WTC11 (cell line): ENCODE results near the gene SDCCAG8. TPM values are rescaled to one million over a fixed set of nuclear protein-coding genes. Genes with fewer than 3 reads are reported as not detected.

ENCODE experiments used
- ATAC-seq: fragments of 200-7000 bp; cut with Tn5 transposase; 2 replicates; pipeline ENCODE4 v1.10.0; 2021; ENCODE audit warnings: mild to moderate bottlenecking, moderate library complexity
- CTCF ChIA-PET: fragments of 300-600 bp; sonication (Branson Sonifier 250); formaldehyde crosslinking; loops from one replicate; lab custom pipeline; 2021; ENCODE audit warnings: antibody characterized with exemption; lab: Charles Lee
- POLR2A ChIA-PET: fragments of 350-600 bp; sonication (Branson Sonifier 250); formaldehyde crosslinking; loops from one replicate; lab custom pipeline; 2021; ENCODE audit warnings: antibody characterized with exemption; lab: Charles Lee
- DNase-seq: peaks from one replicate; pipeline ENCODE4 v3.0.0; 2021; ENCODE audit warnings: low spot score
- H3K27ac Mint-ChIP-seq: 2 replicates; pipeline ENCODE4 v1.8.0; 2021; ENCODE audit warnings: mixed read lengths
- H3K27me3 Mint-ChIP-seq: 2 replicates; pipeline ENCODE4 v1.8.0; 2021; ENCODE audit warnings: low read depth, mild to moderate bottlenecking, moderate library complexity, mixed read lengths
- H3K36me3 Mint-ChIP-seq: 2 replicates; pipeline ENCODE4 v1.8.0; 2021; ENCODE audit warnings: mixed read lengths
- H3K4me1 Mint-ChIP-seq: 2 replicates; pipeline ENCODE4 v1.8.0; 2022; ENCODE audit warnings: mixed read lengths
- H3K4me3 Mint-ChIP-seq: 2 replicates; pipeline ENCODE4 v1.8.0; 2021; ENCODE audit warnings: mild to moderate bottlenecking, moderate library complexity, mixed read lengths
- H3K9me3 Mint-ChIP-seq: 2 replicates; pipeline ENCODE4 v1.8.0; 2021; ENCODE audit warnings: mixed read lengths
- ATF2 ChIP-seq: sonication (generic); formaldehyde crosslinking; IDR thresholded peaks from 2 replicates; pipeline ENCODE4 v1.8.1; 2022; ENCODE audit warnings: low read depth, missing genetic modification reagents, borderline replicate concordance
- ATF6 ChIP-seq: sonication (generic); formaldehyde crosslinking; IDR thresholded peaks from 2 replicates; pipeline ENCODE4 v1.8.1; 2023; ENCODE audit warnings: mild to moderate bottlenecking, missing genetic modification reagents
- CBFB ChIP-seq: sonication (generic); formaldehyde crosslinking; IDR thresholded peaks from 2 replicates; pipeline ENCODE4 v1.8.1; 2022; ENCODE audit warnings: mild to moderate bottlenecking, low read depth, missing genetic modification reagents
- CREM ChIP-seq: sonication (generic); formaldehyde crosslinking; IDR thresholded peaks from 2 replicates; pipeline ENCODE4 v1.8.1; 2022; ENCODE audit warnings: mild to moderate bottlenecking, missing genetic modification reagents, moderate library complexity
- E2F4 ChIP-seq: sonication (generic); formaldehyde crosslinking; IDR thresholded peaks from 2 replicates; pipeline ENCODE4 v1.8.1; 2022; ENCODE audit warnings: low read depth, mild to moderate bottlenecking, moderate library complexity, missing genetic modification reagents, borderline replicate concordance
- E2F5 ChIP-seq: sonication (generic); formaldehyde crosslinking; IDR thresholded peaks from 2 replicates; pipeline ENCODE4 v1.8.1; 2022; ENCODE audit warnings: mild to moderate bottlenecking, moderate library complexity, missing genetic modification reagents
- ETV6 ChIP-seq: sonication (generic); formaldehyde crosslinking; IDR thresholded peaks from 2 replicates; pipeline ENCODE4 v1.8.1; 2022; ENCODE audit warnings: mild to moderate bottlenecking, missing genetic modification reagents
- FOXJ3 ChIP-seq: sonication (generic); formaldehyde crosslinking; IDR thresholded peaks from 2 replicates; pipeline ENCODE4 v1.9.0; 2021; ENCODE audit warnings: missing genetic modification reagents, mild to moderate bottlenecking, borderline replicate concordance
- MXD4 ChIP-seq: fragments of 250-450 bp; sonication (Bioruptor Pico); IDR thresholded peaks from 2 replicates; pipeline ENCODE4 v1.8.0; 2021; ENCODE audit warnings: mild to moderate bottlenecking, moderate library complexity, borderline replicate concordance
- NR1H2 ChIP-seq: sonication (generic); formaldehyde crosslinking; IDR thresholded peaks from 2 replicates; pipeline ENCODE4 v1.9.0; 2021; ENCODE audit warnings: mild to moderate bottlenecking, moderate library complexity, missing genetic modification reagents
- SP1 ChIP-seq: sonication (generic); formaldehyde crosslinking; conservative IDR thresholded peaks from 2 replicates; pipeline ENCODE4 v1.8.1; 2022; ENCODE audit warnings: missing genetic modification reagents
- ZNF425 ChIP-seq: fragments of 250-450 bp; sonication (Bioruptor Pico); conservative IDR thresholded peaks from 2 replicates; pipeline ENCODE4 v1.9.0; 2021; ENCODE audit warnings: mild to moderate bottlenecking
- ZNF671 ChIP-seq: fragments of 250-450 bp; sonication (Bioruptor Pico); IDR thresholded peaks from 2 replicates; pipeline ENCODE4 v1.8.0; 2021; ENCODE audit warnings: mild to moderate bottlenecking
- total RNA-seq: library from RNA; stranded (reverse); gene quantifications from 3 replicates; pipeline ENCODE4 v1.2.3, GENCODE V29; 2021
- TF ChIP-seq, protein P1 (sequence below): fragments of 200-600 bp; IDR thresholded peaks from 2 replicates; pipeline ENCODE4 v1.8.0; 2022; ENCODE audit warnings: antibody characterized with exemption
- TF ChIP-seq, protein P2 (sequence below): sonication (generic); formaldehyde crosslinking; conservative IDR thresholded peaks from 2 replicates; pipeline ENCODE4 v1.8.1; 2023; ENCODE audit warnings: mild to moderate bottlenecking, low read depth, missing genetic modification reagents, moderate library complexity
- TF ChIP-seq, protein P3 (sequence below): sonication (generic); formaldehyde crosslinking; IDR thresholded peaks from 2 replicates; pipeline ENCODE4 v1.8.0; 2023; ENCODE audit warnings: missing genetic modification reagents, mild to moderate bottlenecking, borderline replicate concordance

The SDCCAG8 gene
- total RNA-seq, 1 experiment from 2014 or later, result 44.3 TPM

- Mint-ChIP-seq H3K27ac (no peak overlapping the region), H3K27me3 (no peaks in the 10 kb centered on the region), H3K36me3 (peaks cover 16% of the 10 kb centered on the region), H3K4me1 (peaks cover 43% of the 10 kb centered on the region), H3K4me3 (no peak overlapping the region), H3K9me3 (no peaks in the 10 kb centered on the region)
- ChIA-PET CTCF (no interaction called here), POLR2A (no interaction called here)
- no peak for ATAC-seq
- no peak for DNase-seq
- no peak for TF ChIP-seq NR1H2 (CRISPR knock-in tag)
- no peak for TF ChIP-seq CBFB (CRISPR knock-in tag)
- TF ChIP-seq SP1 (CRISPR knock-in tag), result no peak
- TF ChIP-seq MXD4 (CRISPR knock-in tag), result no peak
- TF ChIP-seq FOXJ3, result no peak
Measured at GRCh38 chr1:243510928-243511327, 255.1 kb downstream of the SDCCAG8 start.

GRCh38 chr1:243513726-243514491 lies 258.1 kb downstream of the SDCCAG8 start:
- Mint-ChIP-seq H3K4me3 (no peak overlapping the region), H3K27ac (peak overlapping the region; percentile 44; the same call in 1 of the 2 replicates), H3K27me3 (no peaks in the 10 kb centered on the region), H3K4me1 (peaks cover 18% of the 10 kb centered on the region), H3K9me3 (peaks cover 14% of the 10 kb centered on the region), H3K36me3 (peaks cover 36% of the 10 kb centered on the region)
- ChIA-PET POLR2A (no interaction called here), CTCF (no interaction called here)
- ATAC-seq, result no peak
- DNase-seq, result no peak
- no peak for TF ChIP-seq ATF6 (CRISPR knock-in tag)
- TF ChIP-seq CREM (CRISPR knock-in tag), result no peak
- no peak for TF ChIP-seq E2F4 (CRISPR knock-in tag)
- TF ChIP-seq ETV6, result no peak
- TF ChIP-seq ZNF425 (CRISPR knock-in tag), result no peak
- TF ChIP-seq, protein P1, sequence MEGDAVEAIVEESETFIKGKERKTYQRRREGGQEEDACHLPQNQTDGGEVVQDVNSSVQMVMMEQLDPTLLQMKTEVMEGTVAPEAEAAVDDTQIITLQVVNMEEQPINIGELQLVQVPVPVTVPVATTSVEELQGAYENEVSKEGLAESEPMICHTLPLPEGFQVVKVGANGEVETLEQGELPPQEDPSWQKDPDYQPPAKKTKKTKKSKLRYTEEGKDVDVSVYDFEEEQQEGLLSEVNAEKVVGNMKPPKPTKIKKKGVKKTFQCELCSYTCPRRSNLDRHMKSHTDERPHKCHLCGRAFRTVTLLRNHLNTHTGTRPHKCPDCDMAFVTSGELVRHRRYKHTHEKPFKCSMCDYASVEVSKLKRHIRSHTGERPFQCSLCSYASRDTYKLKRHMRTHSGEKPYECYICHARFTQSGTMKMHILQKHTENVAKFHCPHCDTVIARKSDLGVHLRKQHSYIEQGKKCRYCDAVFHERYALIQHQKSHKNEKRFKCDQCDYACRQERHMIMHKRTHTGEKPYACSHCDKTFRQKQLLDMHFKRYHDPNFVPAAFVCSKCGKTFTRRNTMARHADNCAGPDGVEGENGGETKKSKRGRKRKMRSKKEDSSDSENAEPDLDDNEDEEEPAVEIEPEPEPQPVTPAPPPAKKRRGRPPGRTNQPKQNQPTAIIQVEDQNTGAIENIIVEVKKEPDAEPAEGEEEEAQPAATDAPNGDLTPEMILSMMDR, result no peak
- TF ChIP-seq FOXJ3, result no peak
- no peak for TF ChIP-seq ZNF671 (CRISPR knock-in tag)
- TF ChIP-seq, protein P2, sequence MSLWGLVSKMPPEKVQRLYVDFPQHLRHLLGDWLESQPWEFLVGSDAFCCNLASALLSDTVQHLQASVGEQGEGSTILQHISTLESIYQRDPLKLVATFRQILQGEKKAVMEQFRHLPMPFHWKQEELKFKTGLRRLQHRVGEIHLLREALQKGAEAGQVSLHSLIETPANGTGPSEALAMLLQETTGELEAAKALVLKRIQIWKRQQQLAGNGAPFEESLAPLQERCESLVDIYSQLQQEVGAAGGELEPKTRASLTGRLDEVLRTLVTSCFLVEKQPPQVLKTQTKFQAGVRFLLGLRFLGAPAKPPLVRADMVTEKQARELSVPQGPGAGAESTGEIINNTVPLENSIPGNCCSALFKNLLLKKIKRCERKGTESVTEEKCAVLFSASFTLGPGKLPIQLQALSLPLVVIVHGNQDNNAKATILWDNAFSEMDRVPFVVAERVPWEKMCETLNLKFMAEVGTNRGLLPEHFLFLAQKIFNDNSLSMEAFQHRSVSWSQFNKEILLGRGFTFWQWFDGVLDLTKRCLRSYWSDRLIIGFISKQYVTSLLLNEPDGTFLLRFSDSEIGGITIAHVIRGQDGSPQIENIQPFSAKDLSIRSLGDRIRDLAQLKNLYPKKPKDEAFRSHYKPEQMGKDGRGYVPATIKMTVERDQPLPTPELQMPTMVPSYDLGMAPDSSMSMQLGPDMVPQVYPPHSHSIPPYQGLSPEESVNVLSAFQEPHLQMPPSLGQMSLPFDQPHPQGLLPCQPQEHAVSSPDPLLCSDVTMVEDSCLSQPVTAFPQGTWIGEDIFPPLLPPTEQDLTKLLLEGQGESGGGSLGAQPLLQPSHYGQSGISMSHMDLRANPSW (CRISPR knock-in tag), result no peak
- TF ChIP-seq E2F5 (CRISPR knock-in tag), result no peak
- no peak for TF ChIP-seq ATF2 (CRISPR knock-in tag)
- TF ChIP-seq, protein P3, sequence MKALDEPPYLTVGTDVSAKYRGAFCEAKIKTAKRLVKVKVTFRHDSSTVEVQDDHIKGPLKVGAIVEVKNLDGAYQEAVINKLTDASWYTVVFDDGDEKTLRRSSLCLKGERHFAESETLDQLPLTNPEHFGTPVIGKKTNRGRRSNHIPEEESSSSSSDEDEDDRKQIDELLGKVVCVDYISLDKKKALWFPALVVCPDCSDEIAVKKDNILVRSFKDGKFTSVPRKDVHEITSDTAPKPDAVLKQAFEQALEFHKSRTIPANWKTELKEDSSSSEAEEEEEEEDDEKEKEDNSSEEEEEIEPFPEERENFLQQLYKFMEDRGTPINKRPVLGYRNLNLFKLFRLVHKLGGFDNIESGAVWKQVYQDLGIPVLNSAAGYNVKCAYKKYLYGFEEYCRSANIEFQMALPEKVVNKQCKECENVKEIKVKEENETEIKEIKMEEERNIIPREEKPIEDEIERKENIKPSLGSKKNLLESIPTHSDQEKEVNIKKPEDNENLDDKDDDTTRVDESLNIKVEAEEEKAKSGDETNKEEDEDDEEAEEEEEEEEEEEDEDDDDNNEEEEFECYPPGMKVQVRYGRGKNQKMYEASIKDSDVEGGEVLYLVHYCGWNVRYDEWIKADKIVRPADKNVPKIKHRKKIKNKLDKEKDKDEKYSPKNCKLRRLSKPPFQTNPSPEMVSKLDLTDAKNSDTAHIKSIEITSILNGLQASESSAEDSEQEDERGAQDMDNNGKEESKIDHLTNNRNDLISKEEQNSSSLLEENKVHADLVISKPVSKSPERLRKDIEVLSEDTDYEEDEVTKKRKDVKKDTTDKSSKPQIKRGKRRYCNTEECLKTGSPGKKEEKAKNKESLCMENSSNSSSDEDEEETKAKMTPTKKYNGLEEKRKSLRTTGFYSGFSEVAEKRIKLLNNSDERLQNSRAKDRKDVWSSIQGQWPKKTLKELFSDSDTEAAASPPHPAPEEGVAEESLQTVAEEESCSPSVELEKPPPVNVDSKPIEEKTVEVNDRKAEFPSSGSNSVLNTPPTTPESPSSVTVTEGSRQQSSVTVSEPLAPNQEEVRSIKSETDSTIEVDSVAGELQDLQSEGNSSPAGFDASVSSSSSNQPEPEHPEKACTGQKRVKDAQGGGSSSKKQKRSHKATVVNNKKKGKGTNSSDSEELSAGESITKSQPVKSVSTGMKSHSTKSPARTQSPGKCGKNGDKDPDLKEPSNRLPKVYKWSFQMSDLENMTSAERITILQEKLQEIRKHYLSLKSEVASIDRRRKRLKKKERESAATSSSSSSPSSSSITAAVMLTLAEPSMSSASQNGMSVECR (CRISPR knock-in tag), result no peak
